A549 (cell line): ENCODE results near the gene PITPNM1.

Experiments
- BHLHE40 ChIP-seq: IDR thresholded peaks from 2 replicates; pipeline ENCODE4 v1.6.1; 2012; ENCODE audit warnings: low read depth, low read length, inconsistent platforms
- CEBPB ChIP-seq, 2 experiments: fragments of >200 bp in 1 of 2; sonication (Bioruptor Twin) in 1 of 2; formaldehyde crosslinking in 1 of 2; IDR thresholded peaks; 2 replicates each; pipeline ENCODE4 v1.6.1; 2012 to 2016
- CTCF ChIP-seq: fragments of >200 bp; sonication (Bioruptor Twin); formaldehyde crosslinking; IDR thresholded peaks from 3 replicates; pipeline ENCODE4 v1.5.1; 2016
- EP300 ChIP-seq, 2 experiments: fragments of >200 bp; sonication (Bioruptor Twin); formaldehyde crosslinking; IDR thresholded peaks; 2 replicates in 1 of 2; 3 replicates in 1 of 2; pipeline ENCODE4 v1.6.1; 2016 to 2017
- ESRRA ChIP-seq: fragments of 150-350 bp; IDR thresholded peaks from 2 replicates; pipeline ENCODE4 v1.6.1; 2014; ENCODE audit warnings: mild to moderate bottlenecking, low read length, borderline replicate concordance
- KDM1A ChIP-seq: fragments of 200-600 bp; sonication (generic); IDR thresholded peaks from 2 replicates; pipeline ENCODE4 v1.6.1; 2016; ENCODE audit warnings: low read depth, mild to moderate bottlenecking
- NR3C1 ChIP-seq: fragments of >200 bp; sonication (Bioruptor Twin); formaldehyde crosslinking; IDR thresholded peaks from 3 replicates; pipeline ENCODE4 v1.6.1; 2017
- PHF8 ChIP-seq: fragments of 200-600 bp; sonication (generic); IDR thresholded peaks from 2 replicates; pipeline ENCODE4 v1.6.1; 2016; ENCODE audit warnings: low read depth, mild to moderate bottlenecking, antibody characterized with exemption, moderate library complexity, borderline replicate concordance
- POLR2A ChIP-seq: IDR thresholded peaks from 2 replicates; pipeline ENCODE4 v1.6.1; 2012; ENCODE audit warnings: mild to moderate bottlenecking, low read length
- RAD21 ChIP-seq, 2 experiments: fragments of >200 bp in 1 of 2; sonication (Bioruptor Twin) in 1 of 2; formaldehyde crosslinking in 1 of 2; IDR thresholded peaks in 1 of 2; conservative IDR thresholded peaks in 1 of 2; 2 replicates in 1 of 2; 3 replicates in 1 of 2; pipeline ENCODE4 v1.6.1; 2012 to 2018; ENCODE audit warnings: inconsistent platforms in 1 of 2
- RCOR1 ChIP-seq: fragments of 150-350 bp; IDR thresholded peaks from 2 replicates; pipeline ENCODE4 v1.6.1; 2014; ENCODE audit warnings: antibody characterized with exemption, low read length, low read depth
- ZC3H11A ChIP-seq: fragments of 450-650 bp; IDR thresholded peaks from 2 replicates; pipeline ENCODE4 v1.6.1; 2014; ENCODE audit warnings: antibody characterized with exemption, mild to moderate bottlenecking

- TF ChIP-seq BHLHE40 (no peak), CTCF (no peak), ZC3H11A (no peak), CEBPB (IDR thresholded peaks at IDR 0.05) (no peak), POLR2A (no peak), KDM1A (no peak), RAD21 (conservative IDR thresholded peaks at IDR 0.05 in 1 of 2, IDR thresholded peaks at IDR 0.05 in 1 of 2) (no peak), NR3C1 (no peak), RCOR1 (no peak), EP300 (IDR thresholded peaks at IDR 0.05) (no peak), ESRRA (no peak), PHF8 (no peak)
Measured at GRCh38 chr11:67466367-67466766, 38.8 kb downstream of the PITPNM1 start.
